HG03558 (cell line): Measurements from ENCODE around the gene ARHGEF39.
"Not testable (repeated sequence)": the region's sequence is repeated elsewhere in the genome, so short reads cannot be mapped to it uniquely, and the experiment has no call there.

Source experiments
- ATAC-seq: cut with Tn5 transposase; IDR thresholded peaks from one replicate; pipeline ENCODE4 v1.9.1; 2021; ENCODE audit warnings: moderate number of reproducible peaks; ENCODE audit not compliant: unreplicated experiment; ENCODE audit errors: extremely low read depth

The ARHGEF39 gene

DNA sequence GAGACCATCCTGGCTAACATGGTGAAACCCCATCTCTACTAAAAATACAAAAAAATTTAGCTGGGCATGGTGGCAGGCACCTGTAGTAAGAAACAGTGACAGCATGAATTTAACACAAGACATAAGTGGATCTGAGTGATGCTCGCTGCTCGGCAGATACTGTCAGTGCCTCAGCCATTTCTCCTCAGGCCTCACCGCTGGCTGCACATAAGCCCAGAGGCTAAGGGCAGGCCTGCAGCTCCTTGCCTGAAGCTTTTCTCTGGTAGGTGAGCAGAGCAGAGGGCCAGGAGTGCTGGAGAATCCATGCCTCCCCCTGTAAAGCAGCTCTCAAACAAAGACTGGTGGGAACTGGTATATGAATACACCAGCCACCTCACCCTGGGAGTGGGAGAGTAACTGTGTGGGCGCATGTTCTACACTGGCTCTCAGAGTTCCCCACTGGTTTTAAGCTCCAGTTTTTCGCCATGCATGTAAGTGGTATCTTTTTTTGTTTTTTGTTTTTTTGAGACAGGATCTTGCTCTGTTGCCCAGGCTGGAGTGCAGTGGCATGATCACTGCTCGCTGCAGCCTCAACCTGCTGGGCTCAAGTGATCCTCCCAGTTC lies 36.5 kb downstream of the ARHGEF39 start:
- ATAC-seq = no peak

DNA sequence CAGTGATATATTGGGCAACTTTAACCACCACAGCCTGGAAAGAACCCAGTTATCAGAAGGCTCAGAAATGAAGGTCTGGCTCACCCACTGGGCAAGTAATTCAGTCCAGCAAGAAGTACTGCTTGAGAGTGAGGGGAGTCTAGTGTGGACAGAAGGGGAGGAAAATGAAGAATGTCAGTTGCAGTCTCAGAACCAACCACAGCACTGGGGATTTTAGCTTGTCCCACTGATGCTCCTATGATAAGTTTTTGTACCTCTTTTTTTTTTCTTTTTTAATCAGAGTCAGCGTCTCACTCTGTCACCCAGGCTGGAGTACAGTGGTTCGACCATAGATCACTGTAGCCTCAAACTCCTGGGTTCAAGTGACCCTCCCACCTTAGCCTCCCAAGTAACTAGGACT lies 37.4 kb downstream of the ARHGEF39 start:
- no peak for ATAC-seq

DNA sequence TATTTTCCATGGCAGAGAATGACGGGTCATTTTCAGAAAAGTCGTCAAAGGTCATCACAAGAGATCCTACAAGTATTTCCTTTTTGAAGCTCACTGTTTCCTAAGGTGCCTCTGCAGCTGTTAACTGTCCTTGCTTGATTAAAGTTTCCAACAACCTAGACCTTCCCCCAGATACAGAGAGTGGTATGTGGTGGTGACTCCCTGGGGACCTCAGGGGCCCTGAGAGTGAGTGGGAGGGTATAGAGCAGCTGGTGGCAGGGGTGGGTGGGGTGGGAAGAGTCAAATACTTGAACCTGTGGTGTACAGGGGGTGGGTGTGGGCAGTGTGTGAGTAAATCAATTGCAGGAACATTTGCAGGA lies 45.2 kb downstream of the ARHGEF39 start:
- ATAC-seq = peak; percentile 32

DNA sequence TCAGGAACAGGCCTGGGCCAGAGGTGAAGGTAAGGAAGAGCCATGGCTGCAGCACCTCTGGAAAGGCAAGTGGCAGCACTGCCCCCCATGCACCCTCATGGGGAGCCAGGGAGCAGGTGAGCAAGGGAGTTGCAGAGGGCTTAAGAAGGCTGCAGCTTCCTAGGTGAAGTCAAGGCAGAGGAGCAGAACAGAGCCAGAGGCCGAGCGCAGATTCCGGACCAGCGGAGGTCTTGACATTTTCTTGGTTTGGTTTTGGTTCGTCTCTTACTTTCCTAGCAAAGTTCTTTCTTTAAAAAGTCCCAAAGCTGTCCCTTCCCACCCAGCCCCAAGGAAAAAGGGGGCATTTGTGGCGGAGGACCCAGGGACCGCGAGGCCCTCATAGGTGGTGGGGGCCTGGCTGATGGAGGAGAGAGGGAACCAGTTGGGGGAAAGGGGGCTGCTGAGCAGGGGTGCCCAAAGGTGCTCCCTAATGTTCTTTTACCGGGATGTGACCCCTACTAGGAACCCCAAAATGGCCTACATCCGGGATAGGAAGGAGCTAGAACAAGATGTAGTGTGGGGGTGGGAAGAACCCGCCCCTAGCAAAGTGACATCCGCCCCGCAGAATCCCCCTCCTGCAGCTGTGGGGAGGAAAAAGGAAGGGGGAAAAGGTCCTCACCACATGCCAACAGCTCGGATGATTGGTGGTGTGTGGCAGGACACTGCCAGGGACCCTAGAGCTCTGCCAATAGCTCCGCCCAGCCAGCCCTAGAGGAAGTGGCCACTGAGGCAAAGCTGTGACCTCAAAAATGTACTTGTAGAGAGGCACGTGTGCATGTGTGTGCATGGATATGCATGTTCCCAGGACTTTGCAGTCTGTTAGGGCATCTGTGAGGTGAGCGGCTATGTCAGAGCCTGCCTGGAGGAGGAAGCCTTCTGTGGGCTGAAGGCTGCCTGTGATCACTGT lies 45.9 kb downstream of the ARHGEF39 start:
- peak; percentile 23 for ATAC-seq

DNA sequence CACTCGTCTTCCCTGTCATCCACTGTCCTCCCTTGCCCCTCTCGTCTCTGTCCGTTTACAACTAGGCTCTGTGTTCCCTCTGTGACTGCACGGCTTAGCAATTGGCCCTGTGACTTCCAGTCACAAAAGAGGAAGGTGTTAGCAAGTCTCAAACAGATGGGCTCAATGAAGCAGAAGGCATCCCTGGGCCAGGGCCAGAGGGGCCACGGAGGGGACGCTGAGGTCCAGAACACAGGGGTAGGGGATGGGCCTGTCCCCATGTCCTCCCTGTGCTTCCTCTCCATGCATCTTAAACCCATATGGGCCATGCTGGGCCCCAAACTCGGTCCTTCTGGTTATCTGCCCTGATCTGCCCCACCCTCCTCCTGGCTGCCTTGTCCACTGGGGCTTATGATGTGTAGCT lies 46.7 kb downstream of the ARHGEF39 start, which contains the start of gene CD72:
TSS of gene CD72 (minus strand) at position 89 of the 403 bp plus-strand sequence. CDS start 110 bp downstream, outside the sequence.
- no peak for ATAC-seq

DNA sequence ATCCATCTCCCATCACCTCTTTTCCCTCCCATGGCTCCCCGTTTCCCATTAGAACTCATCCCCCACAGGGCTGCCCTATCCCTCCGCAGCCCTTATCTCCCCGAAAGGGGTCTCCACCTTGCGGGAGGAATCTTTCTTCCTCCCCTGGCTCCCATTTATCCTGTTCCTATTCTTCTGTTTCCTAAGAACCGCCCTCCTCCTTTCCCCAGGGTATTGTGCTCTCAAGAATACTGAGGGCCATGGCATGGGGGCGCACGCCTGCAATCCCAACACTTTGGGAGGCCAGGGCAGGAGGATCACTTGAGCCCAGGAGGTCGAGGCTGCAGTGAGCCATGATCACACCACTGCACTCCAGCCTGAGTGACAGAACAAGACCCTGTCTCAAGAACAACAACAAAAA lies 47.4 kb downstream of the ARHGEF39 start:
- no peak for ATAC-seq

DNA sequence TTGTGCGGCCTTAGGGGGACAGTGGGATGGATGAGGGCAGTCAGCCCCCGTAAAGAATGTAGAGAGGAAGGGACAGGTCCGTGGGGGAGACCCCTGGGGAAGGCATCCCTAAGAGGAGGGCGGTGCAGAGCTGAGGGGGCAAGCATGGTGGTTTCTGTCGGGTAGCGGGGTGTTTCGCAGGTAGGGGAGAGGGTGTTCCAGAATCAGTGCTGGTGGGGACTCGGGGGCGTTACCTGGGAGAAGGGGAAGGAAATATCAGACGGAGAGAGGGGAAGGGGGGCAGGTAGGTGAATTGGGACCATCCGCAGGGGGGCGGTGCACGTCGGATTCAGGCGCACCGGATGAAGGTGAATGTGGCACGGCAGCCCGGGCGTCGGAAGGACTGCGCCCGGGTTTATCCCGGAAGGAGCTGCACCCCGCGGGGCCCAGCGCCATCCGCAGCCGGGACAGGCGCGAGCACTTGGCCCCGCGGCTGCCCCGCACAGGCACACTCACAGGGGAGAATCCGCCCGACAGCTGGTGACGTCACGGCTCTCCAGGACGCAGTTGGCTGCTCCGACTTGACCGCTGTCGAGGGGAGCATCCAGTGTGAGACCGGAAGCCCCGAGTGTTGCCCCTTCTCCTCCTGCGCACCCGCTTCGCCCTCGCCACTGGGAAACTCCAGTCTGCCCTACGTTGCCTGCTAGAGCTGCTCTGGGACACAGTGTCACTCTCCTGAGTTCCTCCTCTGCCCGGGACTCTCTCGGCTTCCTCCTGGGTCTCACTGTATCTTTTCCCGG lies 48.1 kb downstream of the ARHGEF39 start:
- no peak for ATAC-seq

DNA sequence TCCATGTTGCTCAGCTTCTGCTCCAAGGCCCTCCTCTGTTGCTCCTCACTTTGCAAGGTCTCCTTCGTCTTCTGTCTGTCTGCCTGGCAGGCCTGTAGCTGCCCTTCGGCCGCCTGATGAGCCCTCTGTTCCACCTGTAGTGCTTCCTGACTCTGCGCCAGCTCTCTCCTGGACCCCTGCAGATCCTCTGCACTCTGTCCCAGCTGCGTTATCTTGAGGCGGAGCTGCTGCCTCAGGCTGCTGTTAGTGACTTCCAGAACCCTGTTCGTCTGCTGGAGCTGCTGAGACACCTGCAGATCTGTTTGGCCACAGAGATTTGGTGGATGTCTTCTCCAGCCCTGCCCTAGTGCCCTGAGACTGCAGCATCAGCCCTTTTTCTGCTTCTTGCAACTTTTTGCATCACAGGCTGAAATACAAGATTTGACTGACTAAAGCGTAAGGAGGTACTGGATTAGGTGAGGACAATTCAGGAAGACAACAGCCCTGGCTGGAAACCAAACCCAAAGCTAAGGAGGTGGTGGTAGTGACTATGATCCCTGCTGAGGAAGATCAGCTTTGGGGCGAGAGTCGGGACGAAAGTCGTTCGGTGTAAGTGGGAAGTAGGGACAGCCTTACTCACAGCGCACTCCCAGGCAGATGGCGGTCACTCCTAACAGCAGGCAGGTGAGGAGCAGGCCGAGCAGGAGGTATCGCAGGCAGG lies 48.9 kb downstream of the ARHGEF39 start:
- no peak for ATAC-seq

DNA sequence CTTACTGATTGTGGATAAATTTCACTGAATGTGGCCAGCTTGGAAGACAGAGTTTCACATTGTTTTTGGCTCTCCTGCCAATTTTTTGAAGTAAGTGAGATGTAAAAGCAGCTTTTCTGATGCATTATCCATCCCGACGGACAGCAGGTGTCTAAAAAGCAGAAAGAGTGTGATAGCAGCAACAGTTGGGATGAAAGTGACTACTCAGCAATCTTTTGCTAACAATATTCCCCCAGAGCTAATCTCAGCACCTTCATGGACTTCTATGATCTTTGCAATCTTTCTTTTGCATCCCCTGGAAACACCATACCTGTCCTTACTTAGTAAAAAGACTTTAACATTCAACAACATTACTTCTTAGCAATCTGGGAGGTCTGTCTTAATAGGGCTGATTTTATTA lies 52.2 kb downstream of the ARHGEF39 start:
- no peak for ATAC-seq

DNA sequence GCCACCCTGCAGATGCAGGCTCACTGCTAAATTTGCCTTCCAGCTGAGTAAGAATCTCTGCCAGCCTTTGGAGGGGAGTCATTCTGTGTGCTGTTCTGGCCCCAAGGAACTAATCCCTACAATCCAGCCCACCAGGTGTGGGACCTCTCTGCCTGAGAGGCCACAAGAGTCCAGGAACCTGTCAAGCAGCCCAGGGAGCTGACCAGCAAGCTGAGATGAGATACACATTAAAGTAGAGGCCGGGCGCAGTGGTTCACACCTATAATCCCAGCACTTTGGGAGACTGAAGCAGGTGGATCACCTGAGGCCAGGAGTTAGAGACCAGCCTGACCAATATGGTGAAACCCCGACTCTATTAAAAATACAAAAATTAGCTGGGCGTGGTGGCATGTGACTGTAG lies 52.9 kb downstream of the ARHGEF39 start:
- ATAC-seq = not testable (repeated sequence)

DNA sequence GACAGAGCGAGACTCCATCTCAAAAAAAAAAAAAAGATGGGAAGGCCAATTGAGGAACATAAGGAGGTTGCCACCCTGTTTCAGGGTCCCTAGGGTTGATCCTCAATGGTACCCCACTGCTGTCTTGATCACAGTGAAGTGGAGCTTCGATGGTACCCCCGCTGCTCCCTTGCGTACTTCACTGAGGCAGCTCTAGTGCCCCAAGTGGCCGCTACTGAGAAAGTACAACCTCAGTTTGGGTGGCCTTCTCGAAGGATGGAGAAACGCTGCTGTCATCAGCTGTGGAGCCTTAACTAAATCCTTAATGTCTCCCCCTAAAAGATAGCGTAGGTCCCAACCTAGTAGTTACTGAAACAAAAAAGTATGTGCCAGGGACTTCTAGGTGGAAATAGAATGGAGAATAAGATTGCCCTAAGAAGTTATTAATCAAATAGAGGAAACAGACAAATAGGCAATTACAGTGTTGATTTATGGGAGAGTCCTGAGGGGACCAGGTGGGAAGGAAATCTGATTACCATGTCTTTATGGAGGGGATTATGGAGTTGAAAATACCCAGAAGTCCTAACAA lies 53.7 kb downstream of the ARHGEF39 start:
- ATAC-seq = no peak

DNA sequence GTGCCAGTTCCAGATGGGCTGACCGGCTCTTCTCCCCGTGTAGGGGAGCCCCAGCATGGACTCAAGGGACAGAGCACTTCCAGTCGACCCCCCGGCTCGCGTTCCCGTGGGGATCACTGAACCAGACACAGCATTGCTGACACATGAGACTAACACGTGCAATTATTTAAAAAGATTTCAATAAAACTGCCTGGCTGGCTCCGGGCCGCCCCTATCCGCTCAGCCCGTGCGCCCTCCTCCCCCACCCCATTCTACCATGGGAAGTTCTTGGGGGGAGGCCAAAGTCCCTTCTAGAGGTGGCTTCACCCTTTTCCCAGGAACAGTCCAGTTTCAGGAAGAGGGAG lies 55.2 kb downstream of the ARHGEF39 start:
- ATAC-seq = no peak
